Kidney epithelial cell (primary cell): ENCODE data around the gene TRPV5. TPM values are rescaled to one million over a fixed set of nuclear protein-coding genes. Genes with fewer than 3 reads are reported as not detected.

Experiments
- DNase-seq: peaks from one replicate; pipeline ENCODE4 v3.0.0-alpha.2; 2010; ENCODE audit warnings: low read depth
- H3K27me3 ChIP-seq: 2 replicates; pipeline ENCODE4 v1.6.0; 2011; ENCODE audit warnings: low read length; ENCODE audit not compliant: control insufficient read depth, insufficient read depth
- H3K36me3 ChIP-seq: 2 replicates; pipeline ENCODE4 v1.5.1; 2011; ENCODE audit warnings: low read length; ENCODE audit not compliant: control insufficient read depth, insufficient read depth
- H3K4me3 ChIP-seq: 2 replicates; pipeline ENCODE4 v1.5.1; 2011; ENCODE audit warnings: low read depth, mild to moderate bottlenecking, control low read depth, low read length
- total RNA-seq: library from RNA; depleted of rRNA; stranded (reverse); fragments of >200 nt; gene quantifications from 2 replicates; pipeline ENCODE4 v1.2.3, GENCODE V29; 2015
- TF ChIP-seq, protein P1 (sequence below): IDR thresholded peaks from 2 replicates; pipeline ENCODE4 v1.5.1; 2011; ENCODE audit warnings: mild to moderate bottlenecking, moderate library complexity, low read length, control low read depth, inconsistent platforms; ENCODE audit not compliant: insufficient read depth, poor library complexity, severe bottlenecking

The TRPV5 gene
- total RNA-seq, 1 donor from 2014 or later, result not detected

- no peak for DNase-seq
- Histone ChIP-seq H3K27me3 (no peaks in the 10 kb centered on the region), H3K4me3 (no peak overlapping the region), H3K36me3 (no peaks in the 10 kb centered on the region)
- TF ChIP-seq, protein P1, sequence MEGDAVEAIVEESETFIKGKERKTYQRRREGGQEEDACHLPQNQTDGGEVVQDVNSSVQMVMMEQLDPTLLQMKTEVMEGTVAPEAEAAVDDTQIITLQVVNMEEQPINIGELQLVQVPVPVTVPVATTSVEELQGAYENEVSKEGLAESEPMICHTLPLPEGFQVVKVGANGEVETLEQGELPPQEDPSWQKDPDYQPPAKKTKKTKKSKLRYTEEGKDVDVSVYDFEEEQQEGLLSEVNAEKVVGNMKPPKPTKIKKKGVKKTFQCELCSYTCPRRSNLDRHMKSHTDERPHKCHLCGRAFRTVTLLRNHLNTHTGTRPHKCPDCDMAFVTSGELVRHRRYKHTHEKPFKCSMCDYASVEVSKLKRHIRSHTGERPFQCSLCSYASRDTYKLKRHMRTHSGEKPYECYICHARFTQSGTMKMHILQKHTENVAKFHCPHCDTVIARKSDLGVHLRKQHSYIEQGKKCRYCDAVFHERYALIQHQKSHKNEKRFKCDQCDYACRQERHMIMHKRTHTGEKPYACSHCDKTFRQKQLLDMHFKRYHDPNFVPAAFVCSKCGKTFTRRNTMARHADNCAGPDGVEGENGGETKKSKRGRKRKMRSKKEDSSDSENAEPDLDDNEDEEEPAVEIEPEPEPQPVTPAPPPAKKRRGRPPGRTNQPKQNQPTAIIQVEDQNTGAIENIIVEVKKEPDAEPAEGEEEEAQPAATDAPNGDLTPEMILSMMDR, result no peak
These were observed 20.0 kb downstream of the TRPV5 start for GRCh38 chr7:142913566-142913965.

DNA sequence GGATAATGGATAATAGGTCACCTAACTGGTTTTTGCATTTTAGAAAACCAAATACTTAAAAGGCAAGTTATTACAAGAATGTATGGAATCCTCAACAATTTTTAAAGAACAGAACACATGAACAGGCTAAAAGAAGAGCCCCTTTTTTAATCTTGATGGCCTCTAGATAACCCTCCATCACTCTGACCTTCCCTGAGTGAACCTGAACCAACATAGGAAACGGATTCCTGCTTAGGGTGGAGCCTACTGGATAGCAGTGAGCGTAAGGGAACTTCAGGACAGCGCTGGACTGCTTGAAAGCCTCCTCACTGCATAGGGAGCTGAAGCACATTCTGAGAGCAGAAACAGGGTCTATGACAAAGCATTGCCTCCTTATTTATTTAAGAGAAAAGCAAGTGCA, 20.5 kb downstream of the TRPV5 start:
- TF ChIP-seq, protein P1, result no peak
- Histone ChIP-seq H3K27me3 (no peaks in the 10 kb centered on the region), H3K4me3 (no peak overlapping the region), H3K36me3 (no peaks in the 10 kb centered on the region)
- no peak for DNase-seq

DNA sequence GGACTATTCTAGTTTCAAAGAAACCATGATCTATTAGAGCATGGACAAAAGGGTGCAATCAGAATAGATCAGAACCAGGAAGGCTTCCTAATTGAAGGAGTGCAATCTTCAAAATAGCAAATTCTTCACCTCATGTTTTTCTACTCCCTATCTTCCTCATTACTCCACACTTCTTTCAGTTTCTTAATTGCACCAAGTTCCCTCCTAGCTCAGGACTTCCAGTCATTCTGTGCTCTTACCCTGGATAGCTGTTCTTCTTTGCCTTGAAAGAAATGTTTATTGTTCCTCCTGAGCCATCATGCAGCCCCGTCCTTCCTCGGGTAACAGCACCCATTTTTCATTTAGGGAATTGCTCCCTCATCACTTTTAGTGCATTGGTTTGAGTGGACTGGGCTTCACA, 23.1 kb downstream of the TRPV5 start:
- no peak for DNase-seq
- Histone ChIP-seq H3K4me3 (no peak overlapping the region), H3K27me3 (no peaks in the 10 kb centered on the region), H3K36me3 (no peaks in the 10 kb centered on the region)
- TF ChIP-seq, protein P1, result no peak

GRCh38 chr7:142910031-142910433, 23.5 kb downstream of the TRPV5 start:
- H3K36me3 ChIP-seq, result no peaks in the 10 kb centered on the region
- no peak for DNase-seq
- no peak overlapping the region for H3K4me3 ChIP-seq
- TF ChIP-seq, protein P1, result no peak
- no peaks in the 10 kb centered on the region for H3K27me3 ChIP-seq

DNA sequence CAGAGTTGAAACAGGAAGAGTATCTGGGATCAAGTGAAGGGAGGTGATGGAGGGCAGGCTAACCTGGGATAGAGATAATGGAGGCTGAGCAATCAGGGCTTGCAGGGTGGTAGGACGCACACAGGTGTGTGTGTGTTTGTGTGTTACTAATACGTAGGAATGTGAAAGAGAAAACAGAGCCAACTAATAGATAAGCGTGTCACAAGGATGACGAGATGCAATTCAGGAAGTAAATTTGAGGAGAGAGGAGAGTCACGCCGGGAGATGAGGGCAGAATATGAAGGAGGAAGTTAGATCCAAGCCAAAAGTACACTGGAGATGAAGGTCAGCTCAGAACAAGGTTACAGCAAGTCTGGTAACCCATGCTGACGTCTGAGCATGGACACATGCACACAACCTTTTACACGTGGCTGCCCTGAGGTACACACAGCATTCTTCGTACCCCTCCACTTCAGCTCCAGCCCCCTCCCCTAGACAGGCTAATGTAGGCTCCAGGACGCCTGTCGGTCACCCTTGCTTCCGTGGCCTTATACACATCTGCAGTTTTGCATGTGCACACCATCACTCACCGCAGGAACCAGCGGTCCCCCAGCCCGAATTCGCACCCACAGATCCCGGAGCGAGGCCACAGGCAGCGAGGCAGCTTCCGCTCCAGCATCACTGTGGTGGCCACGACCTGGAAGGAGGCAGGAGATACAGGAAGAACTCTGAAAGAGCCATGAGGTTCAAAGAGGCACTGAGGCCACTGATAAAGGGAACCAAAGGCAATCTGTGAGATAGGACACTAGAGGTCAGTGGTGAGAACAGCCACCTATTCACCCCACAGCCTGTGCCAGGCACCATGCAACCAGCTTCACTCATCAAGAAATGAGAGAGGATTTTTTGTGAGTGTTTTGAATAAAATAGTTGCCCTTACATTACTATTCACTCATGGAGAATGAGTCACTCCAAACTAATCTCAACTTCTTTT, 24.3 kb downstream of the TRPV5 start:
- Histone ChIP-seq H3K36me3 (no peaks in the 10 kb centered on the region), H3K27me3 (no peaks in the 10 kb centered on the region), H3K4me3 (no peak overlapping the region)
- no peak for DNase-seq
- TF ChIP-seq, protein P1, result peak; percentile 16
